H9 (cell line): ENCODE data around the gene COL4A1. TPM values are rescaled to one million over a fixed set of nuclear protein-coding genes. Genes with fewer than 3 reads are reported as not detected.

Experiments
- DNase-seq: peaks from one replicate; pipeline ENCODE4 v3.0.0-alpha.2; 2017
- H2AFZ ChIP-seq: one replicate; pipeline ENCODE4 v1.6.1; 2013; ENCODE audit warnings: mild to moderate bottlenecking, low read length, control low read depth, moderate library complexity
- H2AK5ac ChIP-seq: 2 replicates; pipeline ENCODE4 v1.6.1; 2013; ENCODE audit warnings: low read length, control low read depth, mixed read lengths; ENCODE audit not compliant: insufficient read length
- H2BK120ac ChIP-seq: one replicate; pipeline ENCODE4 v1.6.1; 2013; ENCODE audit warnings: low read depth, mild to moderate bottlenecking, low read length, control low read depth, inconsistent platforms; ENCODE audit not compliant: poor library complexity, severe bottlenecking
- H2BK12ac ChIP-seq: 2 replicates; pipeline ENCODE4 v1.6.1; 2013; ENCODE audit warnings: low read length, control low read depth, mixed read lengths, low read depth; ENCODE audit not compliant: insufficient read length
- H2BK15ac ChIP-seq: 2 replicates; pipeline ENCODE4 v1.6.1; 2013; ENCODE audit warnings: low read depth, low read length, control low read depth
- H2BK20ac ChIP-seq: one replicate; pipeline ENCODE4 v1.6.1; 2013; ENCODE audit warnings: low read depth, mild to moderate bottlenecking, low read length, control low read depth, inconsistent platforms; ENCODE audit not compliant: poor library complexity, severe bottlenecking
- H2BK5ac ChIP-seq: 2 replicates; pipeline ENCODE4 v1.6.1; 2013; ENCODE audit warnings: low read length, control low read depth, mixed read lengths; ENCODE audit not compliant: insufficient read length
- H3K14ac ChIP-seq: 2 replicates; pipeline ENCODE4 v1.6.1; 2013; ENCODE audit warnings: low read length, control low read depth; ENCODE audit not compliant: insufficient read depth
- H3K18ac ChIP-seq: 2 replicates; pipeline ENCODE4 v1.6.1; 2013; ENCODE audit warnings: low read depth, mild to moderate bottlenecking, mixed read lengths, low read length, control low read depth; ENCODE audit not compliant: insufficient read length
- H3K23ac ChIP-seq: 2 replicates; pipeline ENCODE4 v1.6.1; 2013; ENCODE audit warnings: low read length, control low read depth, mixed read lengths, low read depth; ENCODE audit not compliant: insufficient read length
- H3K23me2 ChIP-seq: 2 replicates; pipeline ENCODE4 v1.6.1; 2013; ENCODE audit warnings: low read depth, mild to moderate bottlenecking, mixed read lengths, low read length, control low read depth; ENCODE audit not compliant: insufficient read length, poor library complexity, severe bottlenecking
- H3K27ac ChIP-seq: 2 replicates; pipeline ENCODE4 v1.5.1; 2013; ENCODE audit warnings: low read length, control low read depth, mixed read lengths, low read depth; ENCODE audit not compliant: insufficient read length
- H3K27me3 ChIP-seq: 2 replicates; pipeline ENCODE4 v1.6.1; 2013; ENCODE audit warnings: low read length, control low read depth, inconsistent platforms; ENCODE audit not compliant: insufficient read depth
- H3K4ac ChIP-seq: 2 replicates; pipeline ENCODE4 v1.6.1; 2013; ENCODE audit warnings: low read depth, mild to moderate bottlenecking, control low read depth, inconsistent platforms, low read length, moderate library complexity
- H3K4me1 ChIP-seq: 2 replicates; pipeline ENCODE4 v1.6.1; 2013; ENCODE audit warnings: low read length, control low read depth, inconsistent platforms; ENCODE audit not compliant: insufficient read depth
- H3K4me2 ChIP-seq: 2 replicates; pipeline ENCODE4 v1.6.1; 2013; ENCODE audit warnings: low read length, control low read depth, mixed read lengths; ENCODE audit not compliant: insufficient read length, insufficient read depth
- H3K56ac ChIP-seq: 2 replicates; pipeline ENCODE4 v1.6.1; 2013; ENCODE audit warnings: low read depth, mild to moderate bottlenecking, mixed read lengths, low read length, control low read depth; ENCODE audit not compliant: insufficient read length
- H3K79me1 ChIP-seq: 2 replicates; pipeline ENCODE4 v1.6.1; 2013; ENCODE audit warnings: low read depth, mild to moderate bottlenecking, moderate library complexity, low read length, control low read depth, inconsistent platforms; ENCODE audit not compliant: insufficient read depth, poor library complexity, severe bottlenecking
- H3K79me2 ChIP-seq: 2 replicates; pipeline ENCODE4 v1.6.1; 2013; ENCODE audit warnings: low read length, control low read depth, inconsistent platforms; ENCODE audit not compliant: insufficient read depth
- H3K9ac ChIP-seq: 2 replicates; pipeline ENCODE4 v1.6.1; 2013; ENCODE audit warnings: low read length, control low read depth, mixed read lengths; ENCODE audit not compliant: insufficient read length; ENCODE audit errors: extremely low read depth
- H3K9me3 ChIP-seq: one replicate; pipeline ENCODE4 v1.6.1; 2013; ENCODE audit warnings: low read depth, low read length, inconsistent platforms; ENCODE audit not compliant: control insufficient read depth
- H3T11ph ChIP-seq: one replicate; pipeline ENCODE4 v1.6.1; 2013; ENCODE audit warnings: mild to moderate bottlenecking, low read length, control low read depth, inconsistent platforms
- H4K20me1 ChIP-seq: one replicate; pipeline ENCODE4 v1.6.1; 2013; ENCODE audit not compliant: control insufficient read depth, insufficient read length, insufficient read depth
- H4K5ac ChIP-seq: 2 replicates; pipeline ENCODE4 v1.6.1; 2013; ENCODE audit warnings: low read depth, mild to moderate bottlenecking, mixed read lengths, low read length, control low read depth; ENCODE audit not compliant: insufficient read length
- H4K8ac ChIP-seq: replicated peaks from 2 replicates; pipeline ENCODE4 v1.6.1; 2013; ENCODE audit warnings: low read length, control low read depth, mixed read lengths, low read depth; ENCODE audit not compliant: insufficient read length
- H4K91ac ChIP-seq: 2 replicates; pipeline ENCODE4 v1.6.1; 2013; ENCODE audit warnings: low read depth, mild to moderate bottlenecking, moderate library complexity, mixed read lengths, low read length, control low read depth; ENCODE audit not compliant: insufficient read length
- H3K27ac Mint-ChIP-seq, 3 experiments: 2 replicates in 2 of 3; 3 replicates in 1 of 3; pipeline ENCODE4 v1.8.0; 2020 to 2021; ENCODE audit warnings: mixed read lengths in 3 of 3, mild to moderate bottlenecking in 1 of 3, moderate library complexity in 1 of 3
- H3K27me3 Mint-ChIP-seq: 2 replicates; pipeline ENCODE4 v1.8.0; 2021; ENCODE audit warnings: low read depth, mild to moderate bottlenecking, moderate library complexity, mixed read lengths
- H3K36me3 Mint-ChIP-seq, 3 experiments: 2 replicates in 2 of 3; 3 replicates in 1 of 3; pipeline ENCODE4 v1.8.0; 2020 to 2021; ENCODE audit warnings: low read depth in 3 of 3, mixed read lengths in 3 of 3; ENCODE audit not compliant: insufficient read depth in 1 of 3
- H3K4me1 Mint-ChIP-seq, 2 experiments: 2 replicates each; pipeline ENCODE4 v1.8.0; 2020; ENCODE audit warnings: mixed read lengths in 2 of 2
- H3K4me3 Mint-ChIP-seq, 2 experiments: 2 replicates in 1 of 2; 3 replicates in 1 of 2; pipeline ENCODE4 v1.8.0; 2020 to 2021; ENCODE audit warnings: mild to moderate bottlenecking in 2 of 2, mixed read lengths in 2 of 2, moderate library complexity in 1 of 2
- H3K9me3 Mint-ChIP-seq, 2 experiments: 2 replicates in 1 of 2; 3 replicates in 1 of 2; pipeline ENCODE4 v1.8.0; 2020; ENCODE audit warnings: mild to moderate bottlenecking in 2 of 2, mixed read lengths in 2 of 2, moderate library complexity in 1 of 2
- CTCF ChIP-seq: fragments of 200-600 bp; sonication (generic); conservative IDR thresholded peaks from 3 replicates; pipeline ENCODE4 v1.8.0; 2021; ENCODE audit warnings: antibody characterized with exemption, mild to moderate bottlenecking
- WGBS: extraction: QIAGEN DNeasy Blood & Tissue Kit; methylation state at CpG from one replicate; pipeline ENCODE4 v1.1.7; 2013; ENCODE audit warnings: missing lambda C conversion rate, low lambda C conversion rate, mixed read lengths; ENCODE audit not compliant: insufficient read length; ENCODE audit errors: extremely low coverage; 5-methylcytosine and 5-hydroxymethylcytosine counted together
- total RNA-seq: library from RNA; stranded (reverse); gene quantifications from 2 replicates; pipeline ENCODE4 v1.2.1, GENCODE V29; 2021

Gene COL4A1
- total RNA-seq, 1 experiment from 2014 or later: 73.1 TPM

- Histone ChIP-seq H3K9me3 (no peaks in the 10 kb centered on the region), H3K27ac (no peak overlapping the region), H2BK120ac (no peak overlapping the region), H3K79me2 (no peaks in the 10 kb centered on the region), H4K8ac (no peak overlapping the region), H3K23me2 (no peaks in the 10 kb centered on the region), H3K79me1 (no peaks in the 10 kb centered on the region), H2AK5ac (no peak overlapping the region), H3K9ac (no peak overlapping the region), H2AFZ (no peak overlapping the region), H2BK20ac (no peak overlapping the region), H4K91ac (no peak overlapping the region), H2BK5ac (no peak overlapping the region), H3K23ac (no peak overlapping the region), H3K4ac (no peak overlapping the region), H3K14ac (no peak overlapping the region), H4K5ac (no peak overlapping the region), H4K20me1 (no peaks in the 10 kb centered on the region), H3K27me3 (no peaks in the 10 kb centered on the region), H2BK12ac (no peak overlapping the region), H3K56ac (no peak overlapping the region), H3T11ph (no peak overlapping the region), H3K18ac (no peak overlapping the region), H3K4me2 (no peak overlapping the region), H3K4me1 (peaks cover 3% of the 10 kb centered on the region; the same call in 1 of the 2 replicates), H2BK15ac (no peak overlapping the region)
- H3K36me3 Mint-ChIP-seq: no peaks in the 10 kb centered on the region; a peak in 1 of 7 replicates
- no peak overlapping the region for H3K4me3 Mint-ChIP-seq
- WGBS: no CpG with 5 or more reads among the region's 11 CpGs
- DNase-seq: no peak
- H3K4me1 Mint-ChIP-seq: peaks cover 63 to 70% of the 10 kb centered on the region in 2 experiments
- no peak for TF ChIP-seq CTCF
- peaks cover 9% of the 10 kb centered on the region for H3K27me3 Mint-ChIP-seq
- no peaks in the 10 kb centered on the region for H3K9me3 Mint-ChIP-seq
- no peak overlapping the region; a peak in 1 of 7 replicates for H3K27ac Mint-ChIP-seq
Measured at GRCh38 chr13:110131424-110131823, 175.5 kb downstream of the COL4A1 start.
